ENCODE data around the gene WNT2B.

Gene WNT2B

GRCh38 chr1:112504661-112505399 lies 3.9 kb upstream of the WNT2B start:
- no peak for DNase-seq (ENCODE audit: low spot score)
- no peak for FAIRE-seq

GRCh38 chr1:112505400-112505785 lies 3.4 kb upstream of the WNT2B start:
- DNase-seq (ENCODE audit: low spot score), result no peak
- FAIRE-seq, result no peak

GRCh38 chr1:112505878-112506277 lies 2.9 kb upstream of the WNT2B start:
- FAIRE-seq (no peak), DNase-seq (ENCODE audit: low spot score) (no peak)

GRCh38 chr1:112506306-112506705 lies 2.5 kb upstream of the WNT2B start:
- FAIRE-seq (no peak), DNase-seq (ENCODE audit: low spot score) (no peak)

GRCh38 chr1:112506731-112507130 lies 2.0 kb upstream of the WNT2B start:
- FAIRE-seq, result no peak
- DNase-seq (ENCODE audit: low spot score), result no peak

- FAIRE-seq, result no peak
- DNase-seq (ENCODE audit: low spot score), result no peak
Observed at GRCh38 chr1:112507336-112507735, 1.4 kb upstream of the WNT2B start.

GRCh38 chr1:112507921-112508277 lies 866 bp upstream of the WNT2B start:
- FAIRE-seq (no peak), DNase-seq (ENCODE audit: low spot score) (no peak)

- FAIRE-seq (no peak), DNase-seq (ENCODE audit: low spot score) (no peak)
Observed at GRCh38 chr1:112509005-112509659, 367 bp downstream of the WNT2B start.

GRCh38 chr1:112509660-112510178 lies 954 bp downstream of the WNT2B start:
- DNase-seq (ENCODE audit: low spot score), result no peak
- FAIRE-seq, result no peak

- DNase-seq (ENCODE audit: low spot score), result no peak
- no peak for FAIRE-seq
Observed at GRCh38 chr1:112510340-112510739, 1.6 kb downstream of the WNT2B start.

GRCh38 chr1:112511897-112512296 lies 3.1 kb downstream of the WNT2B start:
- FAIRE-seq, result no peak

GRCh38 chr1:112513112-112513870 lies 4.5 kb downstream of the WNT2B start:
- DNase-seq (ENCODE audit: low spot score) (no peak), FAIRE-seq (no peak)

More at GRCh38 chr1:112511897-112512296, 3.1 kb downstream of the WNT2B start:
- no peak for DNase-seq (ENCODE audit: low spot score)

- no peak for FAIRE-seq
Observed at GRCh38 chr1:112514901-112515300, 6.1 kb downstream of the WNT2B start.

GRCh38 chr1:112515311-112516009 lies 6.7 kb downstream of the WNT2B start:
- peak; percentile 86 for DNase-seq (ENCODE audit: low spot score)
- FAIRE-seq, result peak; percentile 90

More at GRCh38 chr1:112514901-112515300, 6.1 kb downstream of the WNT2B start:
- DNase-seq (ENCODE audit: low spot score), result no peak

GRCh38 chr1:112516141-112516540 lies 7.4 kb downstream of the WNT2B start:
- FAIRE-seq (no peak), DNase-seq (ENCODE audit: low spot score) (no peak)

- no peak for FAIRE-seq
Observed at GRCh38 chr1:112517231-112517630, 8.5 kb downstream of the WNT2B start.

GRCh38 chr1:112517646-112518045 lies 8.9 kb downstream of the WNT2B start:
- DNase-seq (ENCODE audit: low spot score), result no peak
- no peak for FAIRE-seq

More at GRCh38 chr1:112517231-112517630, 8.5 kb downstream of the WNT2B start:
- DNase-seq (ENCODE audit: low spot score), result no peak

- FAIRE-seq (no peak), DNase-seq (ENCODE audit: low spot score) (no peak)
Observed at GRCh38 chr1:112518186-112518585, 9.4 kb downstream of the WNT2B start.

- DNase-seq (ENCODE audit: low spot score), result peak; percentile 48
- FAIRE-seq, result no peak
Observed at GRCh38 chr1:112520166-112520565, 11.4 kb downstream of the WNT2B start.

GRCh38 chr1:112522621-112523020 lies 13.9 kb downstream of the WNT2B start:
- FAIRE-seq, result peak; percentile 97
- peak; percentile 90 for DNase-seq (ENCODE audit: low spot score)

- FAIRE-seq, result no peak
Observed at GRCh38 chr1:112524251-112524650, 15.5 kb downstream of the WNT2B start.

More at GRCh38 chr1:112524251-112524650, 15.5 kb downstream of the WNT2B start:
- peak; percentile 53 for DNase-seq (ENCODE audit: low spot score)

Measured in RCC 7860 (cell line).